Peyer's patch (tissue), 4 donors: ENCODE results near the gene TMEM163.

Experiments used
- POLR2A ChIP-seq, 2 donors: fragments of 450-650 bp; IDR thresholded peaks; one replicate each; pipeline ENCODE4 v1.5.1; 2017; ENCODE audit warnings: antibody characterized with exemption in 2 of 2, mild to moderate bottlenecking in 2 of 2, moderate library complexity in 2 of 2
- TF ChIP-seq, protein P1 (sequence below), 6 experiments: fragments of 450-650 bp in 4 of 6; fragments of 200-600 bp in 2 of 6; sonication (generic) in 1 of 6; IDR thresholded peaks; one replicate each; pipeline ENCODE4 v1.5.1; 2017 to 2019; ENCODE audit warnings: antibody characterized with exemption in 6 of 6, mild to moderate bottlenecking in 3 of 6, moderate library complexity in 1 of 6

GRCh38 chr2:134449157-134449556, 269.6 kb downstream of the TMEM163 start:
- TF ChIP-seq, protein P1, sequence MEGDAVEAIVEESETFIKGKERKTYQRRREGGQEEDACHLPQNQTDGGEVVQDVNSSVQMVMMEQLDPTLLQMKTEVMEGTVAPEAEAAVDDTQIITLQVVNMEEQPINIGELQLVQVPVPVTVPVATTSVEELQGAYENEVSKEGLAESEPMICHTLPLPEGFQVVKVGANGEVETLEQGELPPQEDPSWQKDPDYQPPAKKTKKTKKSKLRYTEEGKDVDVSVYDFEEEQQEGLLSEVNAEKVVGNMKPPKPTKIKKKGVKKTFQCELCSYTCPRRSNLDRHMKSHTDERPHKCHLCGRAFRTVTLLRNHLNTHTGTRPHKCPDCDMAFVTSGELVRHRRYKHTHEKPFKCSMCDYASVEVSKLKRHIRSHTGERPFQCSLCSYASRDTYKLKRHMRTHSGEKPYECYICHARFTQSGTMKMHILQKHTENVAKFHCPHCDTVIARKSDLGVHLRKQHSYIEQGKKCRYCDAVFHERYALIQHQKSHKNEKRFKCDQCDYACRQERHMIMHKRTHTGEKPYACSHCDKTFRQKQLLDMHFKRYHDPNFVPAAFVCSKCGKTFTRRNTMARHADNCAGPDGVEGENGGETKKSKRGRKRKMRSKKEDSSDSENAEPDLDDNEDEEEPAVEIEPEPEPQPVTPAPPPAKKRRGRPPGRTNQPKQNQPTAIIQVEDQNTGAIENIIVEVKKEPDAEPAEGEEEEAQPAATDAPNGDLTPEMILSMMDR (IDR thresholded peaks at IDR 0.05): no peak
- no peak for TF ChIP-seq POLR2A (IDR thresholded peaks at IDR 0.05)
